Activated naive CD4-positive, alpha-beta T cell treated with anti-CD3 and anti-CD28 coated beads for 36 hours (primary cell): ENCODE measurements around the gene TAGLN3. TPM values are rescaled to one million over a fixed set of nuclear protein-coding genes. Genes with fewer than 3 reads are reported as not detected.

Source experiments
- CTCF ChIA-PET: fragments of 350-600 bp; sonication (Branson Sonifier 250); formaldehyde crosslinking; loops from one replicate; lab custom pipeline; 2021; ENCODE audit warnings: antibody characterized with exemption; lab: Charles Lee
- DNase-seq: peaks from one replicate; pipeline ENCODE4 v3.0.0-alpha.2; 2020
- H3K27ac Mint-ChIP-seq: one replicate; pipeline ENCODE4 v1.8.0; 2021; ENCODE audit warnings: mild to moderate bottlenecking, mixed read lengths
- H3K27me3 Mint-ChIP-seq: one replicate; pipeline ENCODE4 v1.8.0; 2021; ENCODE audit warnings: low read depth, mixed read lengths
- H3K36me3 Mint-ChIP-seq: one replicate; pipeline ENCODE4 v1.8.0; 2021; ENCODE audit warnings: low read depth, mixed read lengths
- H3K4me1 Mint-ChIP-seq: one replicate; pipeline ENCODE4 v1.8.0; 2021; ENCODE audit warnings: low read depth, mixed read lengths
- H3K4me3 Mint-ChIP-seq: one replicate; pipeline ENCODE4 v1.8.0; 2021; ENCODE audit warnings: mild to moderate bottlenecking, moderate library complexity, mixed read lengths
- H3K9me3 Mint-ChIP-seq: one replicate; pipeline ENCODE4 v1.8.0; 2021; ENCODE audit warnings: mixed read lengths
- intact Hi-C: fragments of 100-400 bp; cut with micrococcal nuclease; formaldehyde crosslinking; loops from one replicate; pipeline ENCODE4 v1.15.1; 2023
- total RNA-seq, 2 experiments: library from RNA; stranded (reverse); gene quantifications; one replicate each; pipeline ENCODE4 v1.2.3, GENCODE V29; 2021

TAGLN3 gene
- total RNA-seq, 2 experiments from 2014 or later = 1.2 TPM

DNA sequence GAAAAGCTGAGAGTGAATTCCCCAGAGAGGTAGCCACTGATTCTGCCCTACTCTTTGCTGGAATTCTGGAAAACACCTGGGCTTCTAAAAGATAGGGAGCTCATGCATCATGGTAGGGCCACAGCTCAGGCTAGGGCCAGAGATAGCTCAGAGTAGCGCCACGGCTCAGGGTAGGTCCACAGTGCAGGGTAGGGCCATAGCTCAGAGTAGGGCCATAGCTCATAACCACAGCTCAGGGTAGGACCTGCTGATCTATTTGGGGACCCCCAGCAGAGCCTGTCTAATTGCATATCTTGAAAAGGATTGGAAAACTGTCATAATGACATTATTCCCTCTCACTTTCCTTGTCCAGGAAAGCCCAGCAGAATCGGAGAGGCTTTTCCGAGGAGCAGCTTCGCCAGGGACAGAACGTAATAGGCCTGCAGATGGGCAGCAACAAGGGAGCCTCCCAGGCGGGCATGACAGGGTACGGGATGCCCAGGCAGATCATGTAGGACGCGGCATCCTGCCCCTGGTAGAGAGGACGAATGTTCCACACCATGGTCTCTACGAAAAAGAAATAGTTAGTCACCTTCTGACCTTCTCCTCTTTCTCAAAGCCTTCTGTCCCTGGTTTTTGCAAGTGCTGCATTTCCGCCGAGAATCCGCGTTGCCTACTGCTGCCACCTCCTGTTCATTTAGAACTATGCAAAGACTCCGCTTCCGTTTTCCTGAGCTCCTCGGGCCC is 14.5 kb downstream of the TAGLN3 start:
- peak; percentile 81 for DNase-seq
- Mint-ChIP-seq H3K36me3 (no peaks in the 10 kb centered on the region), H3K4me1 (peaks cover 17% of the 10 kb centered on the region), H3K9me3 (no peaks in the 10 kb centered on the region), H3K27ac (no peak overlapping the region), H3K4me3 (no peak overlapping the region), H3K27me3 (no peaks in the 10 kb centered on the region)
- intact Hi-C loops = loop anchor here (1.0 to 2.0 kb wide), 8 partner anchors 11 to 344 kb away; no protein-coding TSS in a partner anchor
- CTCF ChIA-PET = interaction anchor here (0.5 to 10.2 kb wide), 44 partner anchors 9 to 442 kb away, joined by 3 to 454 read pairs (median 4); partner anchors contain the start of genes ABHD10, PHLDB2 and TAGLN3

DNA sequence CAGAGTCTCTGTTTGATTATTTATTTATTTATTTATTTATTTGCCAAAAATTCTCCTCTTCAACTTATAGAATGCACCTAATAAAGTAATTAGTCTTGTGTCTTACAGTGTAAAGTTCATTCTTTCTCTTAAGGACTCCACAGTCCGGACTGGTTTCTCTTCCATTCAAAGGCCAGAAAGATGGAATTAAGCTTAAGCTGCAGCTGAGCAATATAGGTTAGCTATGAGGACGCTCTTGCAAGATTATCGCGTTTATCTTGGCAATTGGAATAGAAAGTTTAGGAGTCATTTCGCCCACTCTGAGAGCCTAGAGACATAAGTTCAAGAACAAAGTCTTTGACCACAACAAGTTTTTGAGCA is 15.0 kb downstream of the TAGLN3 start:
- H3K27me3 Mint-ChIP-seq = no peaks in the 10 kb centered on the region
- H3K4me3 Mint-ChIP-seq = no peak overlapping the region
- H3K9me3 Mint-ChIP-seq = no peaks in the 10 kb centered on the region
- no peaks in the 10 kb centered on the region for H3K36me3 Mint-ChIP-seq
- DNase-seq = no peak
- H3K4me1 Mint-ChIP-seq = peaks cover 17% of the 10 kb centered on the region
- H3K27ac Mint-ChIP-seq = no peak overlapping the region
- CTCF ChIA-PET = interaction anchor here (0.5 to 10.2 kb wide), 39 partner anchors 8 to 442 kb away, joined by 3 to 454 read pairs (median 5); partner anchors contain the start of genes ABHD10, PHLDB2 and TAGLN3
- intact Hi-C loops = loop anchor here (1.0 to 2.0 kb wide), 8 partner anchors 11 to 344 kb away; no protein-coding TSS in a partner anchor

DNA sequence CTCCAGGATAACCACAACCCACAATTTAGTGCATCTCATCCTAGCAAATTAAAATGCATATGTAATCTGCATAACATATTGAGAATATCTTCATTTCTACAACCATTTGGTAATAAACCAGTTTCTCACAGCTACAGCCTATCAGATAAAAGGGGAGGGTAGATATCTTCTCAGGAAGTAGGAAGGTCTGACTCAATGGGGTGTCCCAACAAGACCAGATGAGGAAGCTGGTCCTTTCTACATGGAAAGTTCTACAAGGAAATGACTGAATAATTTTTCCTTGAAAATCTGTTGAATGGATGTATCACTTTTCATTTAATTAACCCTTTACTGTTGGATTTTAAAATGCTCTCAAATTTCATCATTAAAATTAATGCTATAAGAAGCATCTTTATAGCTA is 18.4 kb downstream of the TAGLN3 start:
- Mint-ChIP-seq H3K27me3 (no peaks in the 10 kb centered on the region), H3K4me3 (no peak overlapping the region), H3K36me3 (no peaks in the 10 kb centered on the region), H3K9me3 (no peaks in the 10 kb centered on the region), H3K4me1 (peaks cover 17% of the 10 kb centered on the region), H3K27ac (no peak overlapping the region)
- CTCF ChIA-PET = interaction anchor here (1.3 to 10.2 kb wide), 4 partner anchors 9 to 27 kb away, joined by 3 to 454 read pairs (median 10); partner anchors contain the start of gene TAGLN3
- intact Hi-C loops = no loop called here
- no peak for DNase-seq

DNA sequence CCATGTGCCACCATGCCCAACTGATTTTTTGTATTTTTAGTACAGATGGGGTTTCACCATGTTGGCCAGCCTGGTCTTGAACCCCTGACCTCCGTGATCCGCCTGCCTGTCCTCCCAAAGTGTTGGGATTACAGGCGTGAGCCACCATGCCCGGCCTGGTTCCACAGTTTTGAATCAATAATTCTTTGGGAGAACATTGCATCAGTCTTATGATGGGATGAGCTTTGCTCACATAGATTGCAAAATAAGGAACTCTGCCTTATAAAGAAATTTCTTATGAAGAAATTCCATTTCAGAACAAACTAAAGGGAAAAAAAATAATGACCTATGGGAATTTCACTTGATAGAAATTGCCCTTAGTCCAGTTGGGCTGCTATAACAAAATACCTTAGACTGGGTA is 20.0 kb downstream of the TAGLN3 start:
- CTCF ChIA-PET = interaction anchor here (10.2 kb wide), 1 partner anchor 24 kb away, joined by 454 read pairs; the partner anchor contains the start of gene TAGLN3
- Mint-ChIP-seq H3K4me1 (peaks cover 7% of the 10 kb centered on the region), H3K9me3 (no peaks in the 10 kb centered on the region), H3K27me3 (no peaks in the 10 kb centered on the region), H3K36me3 (no peaks in the 10 kb centered on the region), H3K4me3 (no peak overlapping the region), H3K27ac (no peak overlapping the region)
- no peak for DNase-seq
- intact Hi-C loops = no loop called here

DNA sequence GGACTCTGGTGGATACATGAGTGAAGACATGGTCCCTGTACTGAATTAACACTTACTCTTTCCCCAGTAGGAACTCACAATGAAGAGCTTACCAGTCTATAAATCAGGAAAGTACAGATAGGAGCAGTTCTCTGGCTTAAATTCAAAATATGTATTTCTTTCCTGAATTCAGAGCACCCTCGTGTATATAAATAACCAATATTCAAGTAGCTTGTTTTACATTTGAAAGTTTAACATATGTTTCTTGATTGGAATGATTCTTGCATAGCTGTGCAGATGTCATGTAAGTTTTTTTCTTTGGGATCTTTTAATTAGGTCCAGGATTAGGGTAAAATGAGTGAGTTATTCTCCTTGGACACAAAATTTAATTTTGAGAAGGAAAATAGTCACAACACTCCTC is 21.0 kb downstream of the TAGLN3 start:
- Mint-ChIP-seq H3K27ac (no peak overlapping the region), H3K9me3 (no peaks in the 10 kb centered on the region), H3K4me3 (no peak overlapping the region), H3K4me1 (peaks cover 3% of the 10 kb centered on the region), H3K36me3 (no peaks in the 10 kb centered on the region), H3K27me3 (no peaks in the 10 kb centered on the region)
- intact Hi-C loops = no loop called here
- CTCF ChIA-PET = interaction anchor here (10.2 kb wide), 1 partner anchor 25 kb away, joined by 454 read pairs; the partner anchor contains the start of gene TAGLN3
- no peak for DNase-seq

DNA sequence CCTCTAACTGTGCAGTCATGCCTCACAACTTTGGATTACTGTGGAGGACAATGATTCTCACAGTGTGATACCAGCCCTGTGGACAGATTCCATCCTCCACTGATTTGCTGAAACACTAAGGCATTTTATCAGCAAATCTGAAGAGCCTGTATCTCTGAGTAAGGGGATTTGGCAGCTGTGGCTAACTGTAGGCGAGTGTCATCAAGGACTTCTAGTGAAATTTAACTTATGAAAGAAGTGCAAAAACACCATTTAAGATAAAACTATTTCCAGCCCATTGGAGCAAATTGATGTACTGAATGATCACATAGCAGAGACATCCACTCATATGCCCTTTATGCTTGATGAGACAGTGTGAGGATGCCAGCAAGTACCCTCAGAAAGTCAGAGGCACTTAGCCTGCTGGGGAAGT is 22.0 kb downstream of the TAGLN3 start:
- H3K9me3 Mint-ChIP-seq = no peaks in the 10 kb centered on the region
- intact Hi-C loops = no loop called here
- CTCF ChIA-PET = interaction anchor here (0.7 kb wide), 1 partner anchor 180 kb away, joined by 3 read pairs; no protein-coding TSS in a partner anchor
- no peaks in the 10 kb centered on the region for H3K27me3 Mint-ChIP-seq
- no peak for DNase-seq
- H3K27ac Mint-ChIP-seq = no peak overlapping the region
- peaks cover 3% of the 10 kb centered on the region for H3K4me1 Mint-ChIP-seq
- H3K4me3 Mint-ChIP-seq = no peak overlapping the region
- no peaks in the 10 kb centered on the region for H3K36me3 Mint-ChIP-seq

DNA sequence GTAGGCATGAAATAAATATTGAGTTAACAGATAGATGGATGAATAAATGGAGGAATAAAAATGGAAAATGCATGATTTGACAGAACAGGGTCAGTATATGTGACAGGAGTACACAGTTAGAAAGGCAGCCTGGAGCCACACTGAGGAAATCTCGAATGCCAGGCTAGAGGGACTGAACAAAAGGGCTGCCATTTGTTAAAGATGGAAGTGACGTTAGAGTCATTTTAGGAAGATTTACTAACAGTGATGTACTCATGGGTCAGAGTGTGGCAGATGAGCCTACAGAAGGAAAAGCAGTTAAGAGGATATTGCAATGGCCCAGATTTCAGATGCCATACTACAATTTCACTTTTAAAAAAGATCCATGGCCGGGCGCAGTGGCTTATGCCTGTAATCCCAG is 28.4 kb downstream of the TAGLN3 start:
- Mint-ChIP-seq H3K9me3 (no peaks in the 10 kb centered on the region), H3K36me3 (no peaks in the 10 kb centered on the region), H3K27ac (no peak overlapping the region), H3K4me3 (no peak overlapping the region), H3K27me3 (no peaks in the 10 kb centered on the region), H3K4me1 (no peaks in the 10 kb centered on the region)
- CTCF ChIA-PET = interaction anchor here (1.3 to 1.6 kb wide), 3 partner anchors 14 to 58 kb away, joined by 5 to 12 read pairs (median 5); no protein-coding TSS in a partner anchor
- DNase-seq = no peak
- intact Hi-C loops = no loop called here

DNA sequence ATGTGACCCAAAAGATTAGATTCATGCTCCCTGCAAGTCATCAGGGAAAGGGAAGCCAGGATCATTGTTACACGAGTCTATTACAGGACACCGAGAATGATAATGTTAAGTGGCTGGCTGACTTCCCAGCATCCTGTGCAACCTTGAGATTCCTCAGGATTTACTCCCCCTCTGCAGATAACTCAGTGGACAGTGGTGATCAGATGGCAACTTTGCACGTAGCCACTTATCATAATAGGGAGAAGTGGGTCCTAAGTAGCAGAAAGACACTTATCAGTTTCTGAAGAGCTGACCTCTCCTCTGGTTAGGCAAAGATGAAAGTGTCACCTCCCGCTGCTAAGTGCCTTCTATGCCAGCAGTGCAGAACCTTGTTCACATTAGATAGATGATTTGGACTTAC is 29.1 kb downstream of the TAGLN3 start:
- DNase-seq = no peak
- H3K4me1 Mint-ChIP-seq = no peaks in the 10 kb centered on the region
- intact Hi-C loops = no loop called here
- H3K27me3 Mint-ChIP-seq = no peaks in the 10 kb centered on the region
- H3K4me3 Mint-ChIP-seq = no peak overlapping the region
- no peaks in the 10 kb centered on the region for H3K36me3 Mint-ChIP-seq
- CTCF ChIA-PET = interaction anchor here (1.6 kb wide), 1 partner anchor 39 kb away, joined by 5 read pairs; no protein-coding TSS in a partner anchor
- no peak overlapping the region for H3K27ac Mint-ChIP-seq
- no peaks in the 10 kb centered on the region for H3K9me3 Mint-ChIP-seq

DNA sequence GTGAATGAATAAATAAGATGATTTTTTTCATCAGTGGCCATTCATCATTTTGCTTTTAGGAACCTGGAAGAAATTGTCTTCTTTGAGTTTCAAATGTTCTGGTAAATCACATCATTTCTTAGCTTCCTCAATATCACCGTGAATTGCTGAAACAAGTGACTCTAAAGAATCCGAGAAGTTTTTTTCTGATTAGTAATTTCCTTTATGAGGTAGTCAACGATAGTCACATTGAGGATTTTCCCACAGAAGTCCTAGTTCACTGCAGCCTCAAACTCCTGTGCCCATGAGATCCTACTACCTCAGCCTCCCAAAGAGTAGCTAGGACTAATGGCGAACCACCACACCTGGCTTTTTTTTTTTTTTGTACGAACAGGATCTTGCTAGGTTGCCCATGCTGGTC is 32.2 kb downstream of the TAGLN3 start:
- CTCF ChIA-PET = interaction anchor here (0.6 kb wide), 1 partner anchor 622 kb away, joined by 3 read pairs; no protein-coding TSS in a partner anchor
- Mint-ChIP-seq H3K4me1 (no peaks in the 10 kb centered on the region), H3K27me3 (no peaks in the 10 kb centered on the region), H3K4me3 (no peak overlapping the region), H3K9me3 (no peaks in the 10 kb centered on the region), H3K27ac (no peak overlapping the region), H3K36me3 (no peaks in the 10 kb centered on the region)
- intact Hi-C loops = no loop called here
- no peak for DNase-seq

DNA sequence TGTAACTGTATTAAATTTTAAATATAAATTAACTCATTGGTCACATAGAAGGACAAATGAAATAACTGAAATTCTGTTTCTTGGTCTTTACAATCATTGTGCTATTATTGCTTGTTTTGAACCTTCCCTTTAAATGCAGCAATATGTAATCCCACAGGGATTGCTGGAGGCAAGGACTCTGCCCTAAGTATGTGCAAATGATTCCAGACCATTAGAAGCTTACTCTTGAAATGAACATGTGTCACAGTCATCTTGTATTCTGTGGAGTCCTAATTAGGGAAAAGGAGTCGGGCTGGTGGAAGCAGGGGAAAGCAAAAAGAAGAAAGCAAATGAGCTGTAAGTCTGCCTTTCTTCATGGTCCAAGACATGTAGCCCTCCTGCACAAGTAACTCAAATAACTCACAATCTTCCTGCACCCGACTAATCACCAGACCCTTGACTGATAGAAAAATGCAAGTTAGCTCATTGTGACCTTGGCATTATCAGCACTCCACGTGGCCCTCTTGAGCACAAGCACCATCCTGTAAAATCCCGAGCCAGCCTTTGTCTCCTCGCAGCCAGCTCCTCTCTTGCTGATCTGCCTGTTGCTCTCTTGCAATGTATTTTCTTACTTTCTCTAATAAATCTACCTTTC is 33.5 kb downstream of the TAGLN3 start:
- no peak for DNase-seq
- Mint-ChIP-seq H3K27me3 (no peaks in the 10 kb centered on the region), H3K4me1 (no peaks in the 10 kb centered on the region), H3K36me3 (no peaks in the 10 kb centered on the region), H3K9me3 (no peaks in the 10 kb centered on the region), H3K4me3 (no peak overlapping the region), H3K27ac (no peak overlapping the region)
- CTCF ChIA-PET = interaction anchor here (0.7 to 1.6 kb wide), 3 partner anchors 11 to 726 kb away, joined by 3 to 6 read pairs (median 3); no protein-coding TSS in a partner anchor
- intact Hi-C loops = no loop called here

DNA sequence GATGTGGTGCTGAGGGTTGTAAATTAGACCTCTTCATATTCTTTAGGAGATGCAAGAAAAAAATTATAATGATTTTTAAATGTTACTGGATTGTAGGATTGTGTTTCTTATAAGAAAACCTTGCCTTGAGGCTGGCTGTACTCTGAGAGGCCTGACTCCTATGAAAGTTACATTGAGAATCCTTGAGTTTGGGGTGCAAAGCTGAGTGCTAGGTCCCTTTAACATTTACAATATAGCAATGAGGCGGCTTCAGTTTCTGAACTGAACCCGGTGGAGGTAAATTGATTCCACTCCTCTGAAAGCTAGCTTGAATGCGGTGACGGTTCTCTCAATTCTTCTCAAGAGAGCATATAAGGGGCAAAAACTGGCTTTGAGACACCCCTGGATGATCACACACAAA is 35.7 kb downstream of the TAGLN3 start, which contains the start of gene TMPRSS7:
Gene TMPRSS7 (plus strand): TSS at position 301 of the 400 bp plus-strand sequence. CDS start 110 bp downstream, outside the sequence.
- no peaks in the 10 kb centered on the region for H3K4me1 Mint-ChIP-seq
- H3K36me3 Mint-ChIP-seq = no peaks in the 10 kb centered on the region
- no peak within 1 kb of the TSS for H3K4me3 Mint-ChIP-seq
- no peaks in the 10 kb centered on the region for H3K27me3 Mint-ChIP-seq
- no peak within 1 kb of the TSS for H3K27ac Mint-ChIP-seq
- intact Hi-C loops = no loop called here
- peaks cover 3% of the 10 kb centered on the region for H3K9me3 Mint-ChIP-seq
- DNase-seq = no peak
- CTCF ChIA-PET = interaction anchor here (0.6 to 1.0 kb wide), 2 partner anchors 9 to 10 kb away, joined by 3 to 4 read pairs; no protein-coding TSS in a partner anchor

DNA sequence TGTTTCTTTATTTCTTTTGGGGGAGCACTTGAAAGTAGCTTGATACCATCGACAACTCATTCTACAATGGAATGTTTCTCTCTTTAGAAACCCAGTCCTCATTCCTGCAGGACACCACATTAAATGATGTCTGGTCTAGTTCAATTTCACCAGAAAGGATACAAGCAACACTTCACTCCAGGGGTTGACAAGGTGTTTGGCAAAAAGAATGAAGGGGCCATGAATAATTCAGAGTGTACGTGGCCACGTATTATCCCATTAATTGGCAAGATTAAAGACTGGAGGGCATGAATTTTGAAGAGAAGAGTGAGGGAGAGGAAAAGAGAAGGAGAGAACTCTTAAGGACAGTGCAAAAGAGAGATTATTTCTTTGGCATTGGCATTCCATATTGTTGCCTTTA is 36.5 kb downstream of the TAGLN3 start:
- intact Hi-C loops = no loop called here
- DNase-seq = no peak
- Mint-ChIP-seq H3K36me3 (no peaks in the 10 kb centered on the region), H3K27me3 (no peaks in the 10 kb centered on the region), H3K9me3 (peaks cover 3% of the 10 kb centered on the region), H3K4me1 (no peaks in the 10 kb centered on the region), H3K27ac (no peak overlapping the region), H3K4me3 (no peak overlapping the region)
- CTCF ChIA-PET = interaction anchor here (1.0 kb wide), 2 partner anchors 8 to 61 kb away, joined by 3 to 4 read pairs; no protein-coding TSS in a partner anchor
